SK-N-SH (cell line): Measurements from ENCODE around the gene LIPA.

Source experiments
- CHD2 ChIP-seq: fragments of 150-350 bp; IDR thresholded peaks from 2 replicates; pipeline ENCODE4 v1.6.1; 2018; ENCODE audit warnings: low read length; ENCODE audit not compliant: partially characterized antibody
- EP300 ChIP-seq, 2 experiments: IDR thresholded peaks; 2 replicates each; pipeline versions ENCODE4 v1.4.0 to v1.6.1; 2012; ENCODE audit warnings: borderline replicate concordance in 1 of 2, low read depth in 1 of 2, low read length in 1 of 2
- MEF2A ChIP-seq: IDR thresholded peaks from 2 replicates; pipeline ENCODE4 v1.4.0; 2012; ENCODE audit warnings: low read depth, borderline replicate concordance
- NRF1 ChIP-seq: IDR thresholded peaks from 2 replicates; pipeline ENCODE4 v1.6.1; 2012; ENCODE audit warnings: low read depth, mild to moderate bottlenecking, low read length
- POLR2AphosphoS5 ChIP-seq: IDR thresholded peaks from 2 replicates; pipeline ENCODE4 v1.6.1; 2012; ENCODE audit warnings: low read depth, low read length
- RXRA ChIP-seq: IDR thresholded peaks from 2 replicates; pipeline ENCODE4 v1.4.0; 2012; ENCODE audit warnings: low read depth, mild to moderate bottlenecking, borderline replicate concordance
- YY1 ChIP-seq: IDR thresholded peaks from 2 replicates; pipeline ENCODE4 v1.4.0; 2012; ENCODE audit warnings: low read depth, mild to moderate bottlenecking
- TF ChIP-seq, protein P1 (sequence below): fragments of 200-600 bp; sonication (generic); IDR thresholded peaks from 2 replicates; pipeline ENCODE4 v1.6.1; 2017; ENCODE audit warnings: antibody characterized with exemption, mild to moderate bottlenecking, moderate library complexity

- TF ChIP-seq, protein P1, sequence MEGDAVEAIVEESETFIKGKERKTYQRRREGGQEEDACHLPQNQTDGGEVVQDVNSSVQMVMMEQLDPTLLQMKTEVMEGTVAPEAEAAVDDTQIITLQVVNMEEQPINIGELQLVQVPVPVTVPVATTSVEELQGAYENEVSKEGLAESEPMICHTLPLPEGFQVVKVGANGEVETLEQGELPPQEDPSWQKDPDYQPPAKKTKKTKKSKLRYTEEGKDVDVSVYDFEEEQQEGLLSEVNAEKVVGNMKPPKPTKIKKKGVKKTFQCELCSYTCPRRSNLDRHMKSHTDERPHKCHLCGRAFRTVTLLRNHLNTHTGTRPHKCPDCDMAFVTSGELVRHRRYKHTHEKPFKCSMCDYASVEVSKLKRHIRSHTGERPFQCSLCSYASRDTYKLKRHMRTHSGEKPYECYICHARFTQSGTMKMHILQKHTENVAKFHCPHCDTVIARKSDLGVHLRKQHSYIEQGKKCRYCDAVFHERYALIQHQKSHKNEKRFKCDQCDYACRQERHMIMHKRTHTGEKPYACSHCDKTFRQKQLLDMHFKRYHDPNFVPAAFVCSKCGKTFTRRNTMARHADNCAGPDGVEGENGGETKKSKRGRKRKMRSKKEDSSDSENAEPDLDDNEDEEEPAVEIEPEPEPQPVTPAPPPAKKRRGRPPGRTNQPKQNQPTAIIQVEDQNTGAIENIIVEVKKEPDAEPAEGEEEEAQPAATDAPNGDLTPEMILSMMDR: no peak
- no peak for TF ChIP-seq CHD2
- no peak for TF ChIP-seq EP300 (IDR thresholded peaks at IDR 0.05; ENCODE audit: borderline replicate concordance in 1 of 2, low read depth in 1 of 2, low read length in 1 of 2)
- TF ChIP-seq RXRA: no peak
- no peak for TF ChIP-seq MEF2A
- TF ChIP-seq NRF1: no peak
- no peak for TF ChIP-seq POLR2AphosphoS5
- TF ChIP-seq YY1: no peak
Measured at GRCh38 chr10:89258881-89259280, 7.3 kb upstream of the LIPA start.
